IPS-20b (cell line): Measurements from ENCODE around the gene SH3PXD2B.
"Not testable (repeated sequence)": the region's sequence is repeated elsewhere in the genome, so short reads cannot be mapped to it uniquely, and the experiment has no call there.

ENCODE experiments used
- H3K27ac ChIP-seq: one replicate; pipeline ENCODE4 v1.5.1; 2013; ENCODE audit warnings: low read length
- H3K27me3 ChIP-seq: 2 replicates; pipeline ENCODE4 v1.6.1; 2013; ENCODE audit warnings: mild to moderate bottlenecking, low read length, inconsistent platforms; ENCODE audit not compliant: insufficient read depth
- H3K36me3 ChIP-seq: 2 replicates; pipeline ENCODE4 v1.6.1; 2013; ENCODE audit warnings: low read depth, mild to moderate bottlenecking, inconsistent platforms, low read length, moderate library complexity; ENCODE audit not compliant: insufficient read depth
- H3K4me1 ChIP-seq: 2 replicates; pipeline ENCODE4 v1.6.1; 2013; ENCODE audit warnings: mild to moderate bottlenecking, control low read depth, inconsistent platforms, low read length, moderate library complexity; ENCODE audit not compliant: insufficient read depth
- H3K4me3 ChIP-seq: 2 replicates; pipeline ENCODE4 v1.5.1; 2013; ENCODE audit warnings: mild to moderate bottlenecking, low read length, inconsistent platforms
- H3K9ac ChIP-seq: 2 replicates; pipeline ENCODE4 v1.6.1; 2013; ENCODE audit warnings: low read depth, mild to moderate bottlenecking, inconsistent platforms, low read length, moderate library complexity
- H3K9me3 ChIP-seq: 2 replicates; pipeline ENCODE4 v1.6.1; 2013; ENCODE audit warnings: mild to moderate bottlenecking, low read depth, low read length, inconsistent platforms; ENCODE audit not compliant: insufficient read depth

SH3PXD2B gene

GRCh38 chr5:172311605-172312004 is 142.7 kb downstream of the SH3PXD2B start:
- Histone ChIP-seq H3K9me3 (peaks cover under 1% of the 10 kb centered on the region; the same call in 1 of the 2 replicates), H3K4me1 (no peaks in the 10 kb centered on the region), H3K27me3 (no peaks in the 10 kb centered on the region), H3K4me3 (no peak overlapping the region), H3K9ac (no peak overlapping the region), H3K36me3 (no peaks in the 10 kb centered on the region), H3K27ac (no peak overlapping the region)

DNA sequence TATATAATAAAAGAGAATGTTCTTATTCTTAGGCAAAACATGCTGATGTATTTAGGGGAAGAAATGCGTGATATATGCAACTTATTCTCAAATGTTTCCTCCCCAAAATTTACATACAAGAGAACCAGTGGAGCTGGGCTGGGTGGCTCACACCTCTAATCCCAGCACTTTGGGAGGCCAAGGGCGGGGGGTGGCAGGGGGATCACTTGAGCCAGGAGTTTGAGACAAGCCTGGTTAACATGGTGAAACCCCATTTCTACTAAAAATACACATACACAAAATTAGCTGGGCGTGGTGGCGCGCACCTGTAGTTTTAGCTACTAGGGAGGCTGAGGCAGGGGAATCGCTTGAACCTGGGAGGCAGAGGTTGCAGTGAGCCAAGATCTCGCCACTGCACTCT is 143.3 kb downstream of the SH3PXD2B start:
- Histone ChIP-seq H3K4me3 (no peak overlapping the region), H3K27ac (no peak overlapping the region), H3K4me1 (no peaks in the 10 kb centered on the region), H3K36me3 (no peaks in the 10 kb centered on the region), H3K9ac (no peak overlapping the region), H3K27me3 (no peaks in the 10 kb centered on the region), H3K9me3 (peaks cover 5% of the 10 kb centered on the region; the same call in 1 of the 2 replicates)

DNA sequence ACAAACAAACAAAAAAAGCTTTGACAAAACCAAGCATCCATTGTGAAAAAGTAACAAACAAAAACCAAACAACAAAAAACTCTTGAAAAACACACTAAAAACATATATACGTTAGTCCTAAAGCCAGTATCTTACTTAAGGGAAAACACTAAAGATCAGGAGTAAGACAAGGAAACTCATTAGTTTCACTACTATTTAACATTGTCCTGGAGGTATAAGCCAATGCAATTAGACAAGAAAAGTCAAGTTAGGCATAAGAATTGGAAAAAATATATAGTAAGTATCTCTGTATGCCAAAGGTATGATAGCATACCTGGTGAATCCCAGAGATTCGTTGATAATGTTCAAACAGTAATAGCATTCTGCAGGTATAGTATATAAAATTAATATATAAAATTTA is 148.9 kb downstream of the SH3PXD2B start:
- peaks cover 6% of the 10 kb centered on the region for H3K4me1 ChIP-seq
- H3K4me3 ChIP-seq, result no peak overlapping the region
- H3K36me3 ChIP-seq, result no peaks in the 10 kb centered on the region
- H3K27ac ChIP-seq, result no peak overlapping the region
- peaks cover 5% of the 10 kb centered on the region; the same call in 1 of the 2 replicates for H3K9me3 ChIP-seq
- no peak overlapping the region for H3K9ac ChIP-seq
- no peaks in the 10 kb centered on the region for H3K27me3 ChIP-seq

GRCh38 chr5:172303572-172304335 is 150.6 kb downstream of the SH3PXD2B start:
- Histone ChIP-seq H3K9ac (no peak overlapping the region), H3K27ac (no peak overlapping the region), H3K9me3 (peaks cover 5% of the 10 kb centered on the region; the same call in 1 of the 2 replicates), H3K27me3 (no peaks in the 10 kb centered on the region), H3K4me1 (peaks cover 6% of the 10 kb centered on the region), H3K4me3 (no peak overlapping the region), H3K36me3 (no peaks in the 10 kb centered on the region)

DNA sequence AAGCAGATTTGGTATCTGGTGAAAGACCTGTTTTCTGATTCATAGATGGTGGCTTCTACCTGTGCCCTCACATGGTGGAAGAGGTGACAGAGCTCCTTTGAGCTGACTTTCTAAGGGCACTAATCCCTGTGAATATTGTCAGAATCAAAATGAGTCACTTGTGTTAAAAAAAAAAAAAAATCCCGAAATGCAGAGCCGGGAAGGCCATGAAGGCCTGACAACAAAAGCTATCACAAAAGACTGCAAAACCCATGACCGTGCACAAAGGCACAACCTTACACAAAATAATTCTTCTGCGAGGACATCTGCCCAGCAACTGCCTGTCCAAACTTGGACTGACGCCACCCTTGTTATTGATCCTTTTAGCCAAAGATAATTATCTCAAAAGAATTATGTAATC is 151.2 kb downstream of the SH3PXD2B start:
- H3K27ac ChIP-seq, result no peak overlapping the region
- H3K27me3 ChIP-seq, result no peaks in the 10 kb centered on the region
- H3K36me3 ChIP-seq, result no peaks in the 10 kb centered on the region
- peaks cover 6% of the 10 kb centered on the region for H3K4me1 ChIP-seq
- no peak overlapping the region; the same call in 1 of the 2 replicates for H3K9ac ChIP-seq
- H3K9me3 ChIP-seq, result peaks cover 5% of the 10 kb centered on the region; the same call in 1 of the 2 replicates
- H3K4me3 ChIP-seq, result no peak overlapping the region

DNA sequence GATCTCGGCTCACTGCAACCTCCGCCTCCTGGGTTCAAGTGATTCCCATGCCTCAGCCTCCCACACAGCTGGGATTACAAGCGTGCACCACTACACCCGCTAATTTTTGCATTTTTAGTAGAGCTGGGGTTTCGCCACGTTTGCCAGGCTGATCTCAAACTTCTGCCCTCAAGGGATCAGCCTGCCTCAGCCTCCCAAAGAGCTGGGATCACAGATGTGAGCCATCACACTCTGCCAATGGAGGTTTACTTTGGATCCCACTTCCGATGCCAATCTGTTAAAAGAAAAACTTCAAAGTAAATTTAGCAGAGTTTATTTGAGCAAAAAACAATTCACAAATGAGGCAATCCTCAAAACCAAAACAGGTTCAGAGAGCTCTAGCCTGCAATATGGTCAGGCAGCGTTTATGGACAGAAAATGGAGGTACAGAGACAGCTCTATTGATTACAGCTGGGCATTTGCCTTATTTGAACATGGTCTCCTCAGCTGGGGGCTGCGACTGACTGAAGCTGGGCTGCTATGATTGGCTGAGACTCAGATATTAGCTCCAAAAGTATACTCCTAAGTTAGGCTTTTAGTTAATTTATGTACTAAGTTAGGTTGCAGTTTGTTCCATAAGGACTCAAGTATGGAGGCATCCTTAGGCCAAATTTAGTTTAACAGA is 152.1 kb downstream of the SH3PXD2B start:
- Histone ChIP-seq H3K9me3 (peaks cover 5% of the 10 kb centered on the region; the same call in 1 of the 2 replicates), H3K36me3 (no peaks in the 10 kb centered on the region), H3K4me3 (no peak overlapping the region), H3K9ac (no peak overlapping the region), H3K27ac (no peak overlapping the region), H3K4me1 (peaks cover 6% of the 10 kb centered on the region), H3K27me3 (no peaks in the 10 kb centered on the region)

DNA sequence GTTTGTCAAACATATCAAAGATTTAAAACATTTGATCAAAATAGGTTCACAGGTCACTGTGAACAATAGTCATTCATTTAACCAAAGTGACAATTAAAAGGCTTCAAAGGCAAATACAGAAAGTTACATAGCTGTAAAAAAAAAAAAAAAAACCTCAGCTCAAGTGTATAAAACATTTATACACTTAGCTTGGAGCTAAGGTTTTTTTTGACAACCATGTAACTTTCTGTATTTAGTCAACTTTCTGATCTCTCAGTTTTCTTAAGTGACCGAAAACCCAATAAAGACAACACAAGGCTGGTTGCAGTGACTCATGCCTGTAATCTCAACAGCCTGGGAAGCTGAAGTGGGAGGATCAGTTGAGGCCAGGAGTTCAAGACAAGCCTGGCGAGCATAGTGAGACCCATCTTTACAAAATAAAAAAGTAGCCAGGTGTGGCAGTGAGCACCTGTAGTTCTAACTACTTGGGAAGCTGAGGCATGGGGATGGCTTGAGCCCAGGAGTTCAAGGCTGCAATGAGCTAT is 154.3 kb downstream of the SH3PXD2B start:
- Histone ChIP-seq H3K27me3 (no peaks in the 10 kb centered on the region), H3K4me3 (no peak overlapping the region), H3K9me3 (no peaks in the 10 kb centered on the region), H3K27ac (no peak overlapping the region), H3K4me1 (peaks cover 6% of the 10 kb centered on the region), H3K9ac (no peak overlapping the region), H3K36me3 (no peaks in the 10 kb centered on the region)

DNA sequence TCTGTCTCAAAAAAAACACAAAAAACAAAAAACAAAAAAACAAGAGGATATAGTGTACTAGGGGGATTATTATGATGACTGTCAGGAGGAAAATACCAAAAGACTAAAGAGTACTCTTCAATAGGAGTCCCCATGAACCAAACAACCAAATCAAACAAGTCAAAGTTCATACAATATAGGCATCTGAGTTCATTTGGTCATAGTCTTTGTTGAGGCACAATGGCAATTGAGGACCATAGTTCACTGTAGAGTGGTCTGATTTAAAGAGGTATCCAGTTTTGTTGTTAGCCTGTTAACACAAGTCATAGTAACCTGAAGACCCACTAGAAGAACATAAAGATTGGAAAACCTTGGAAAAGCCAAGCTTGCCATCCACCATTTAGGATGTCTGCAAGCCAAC is 159.5 kb downstream of the SH3PXD2B start:
- H3K27me3 ChIP-seq, result no peaks in the 10 kb centered on the region

GRCh38 chr5:172293745-172294342 is 160.5 kb downstream of the SH3PXD2B start:
- Histone ChIP-seq H3K9ac (no peak overlapping the region), H3K27me3 (no peaks in the 10 kb centered on the region), H3K36me3 (no peaks in the 10 kb centered on the region), H3K27ac (no peak overlapping the region), H3K9me3 (no peaks in the 10 kb centered on the region), H3K4me1 (no peaks in the 10 kb centered on the region), H3K4me3 (no peak overlapping the region)

More for the DNA sequence above, 159.5 kb downstream of the SH3PXD2B start:
- no peaks in the 10 kb centered on the region for H3K9me3 ChIP-seq
- no peaks in the 10 kb centered on the region for H3K4me1 ChIP-seq
- H3K9ac ChIP-seq, result no peak overlapping the region
- H3K4me3 ChIP-seq, result no peak overlapping the region
- H3K36me3 ChIP-seq, result no peaks in the 10 kb centered on the region
- H3K27ac ChIP-seq, result no peak overlapping the region

DNA sequence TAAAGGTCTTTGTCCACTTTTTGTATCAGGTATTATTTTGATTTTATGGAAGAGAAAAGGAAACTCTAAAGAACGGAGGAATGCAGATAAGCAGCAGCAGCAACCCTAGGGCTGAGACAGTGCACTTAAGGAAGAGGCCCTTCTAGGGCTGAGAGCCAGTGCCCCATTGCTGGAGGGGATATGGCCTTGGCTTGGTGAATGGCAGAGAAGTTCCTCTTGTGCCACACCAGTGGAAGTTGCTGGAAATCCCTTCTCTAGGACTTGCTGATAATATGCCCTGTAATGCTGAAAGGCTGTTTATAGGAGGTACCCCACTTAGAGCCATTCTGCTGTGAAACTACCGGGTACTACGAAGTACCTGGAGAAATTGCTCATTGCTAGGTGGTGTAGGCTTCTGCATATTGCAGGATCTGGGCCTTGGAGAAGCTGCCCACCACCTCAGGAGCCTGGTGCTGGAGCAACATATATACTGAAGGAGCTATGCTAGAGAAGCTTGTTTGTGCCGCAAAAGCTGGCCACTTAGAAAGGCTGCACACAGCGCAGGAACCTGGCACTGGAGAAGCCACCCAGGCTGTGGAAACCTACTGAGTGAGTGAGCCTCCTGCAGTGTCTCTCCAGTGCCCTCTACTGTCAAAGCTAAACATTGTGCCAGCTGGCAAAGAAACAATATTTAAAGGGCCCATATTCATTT is 161.1 kb downstream of the SH3PXD2B start:
- Histone ChIP-seq H3K36me3 (no peaks in the 10 kb centered on the region), H3K27me3 (no peaks in the 10 kb centered on the region), H3K27ac (no peak overlapping the region), H3K9me3 (no peaks in the 10 kb centered on the region), H3K4me3 (no peak overlapping the region), H3K9ac (no peak overlapping the region), H3K4me1 (no peaks in the 10 kb centered on the region)

DNA sequence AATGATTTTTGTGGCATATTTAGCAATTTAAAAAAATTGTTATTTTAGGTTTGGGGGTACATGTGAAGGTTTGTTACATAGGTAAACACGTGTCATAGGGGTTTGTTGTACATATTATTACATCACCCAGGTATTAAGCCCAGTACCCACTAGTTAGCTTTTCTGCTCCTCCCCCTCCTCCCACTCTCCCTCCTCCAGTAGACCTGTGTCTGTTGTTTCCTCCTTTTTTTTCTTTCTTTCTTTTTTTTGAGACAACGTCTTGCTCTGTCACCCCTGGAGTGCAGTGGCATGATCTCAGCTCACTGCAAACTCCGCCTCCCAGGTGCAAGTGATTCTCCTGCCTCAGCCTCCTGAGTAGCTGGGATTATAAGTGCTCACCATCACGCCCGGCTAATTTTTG is 162.5 kb downstream of the SH3PXD2B start:
- not testable (repeated sequence) for H3K27me3 ChIP-seq, H3K9ac ChIP-seq, H3K27ac ChIP-seq, H3K4me1 ChIP-seq, H3K36me3 ChIP-seq, H3K4me3 ChIP-seq, H3K9me3 ChIP-seq
